SU-DHL-6 (cell line): ENCODE results near the gene TRAPPC8.
"Not testable (repeated sequence)": the region's sequence is repeated elsewhere in the genome, so short reads cannot be mapped to it uniquely, and the experiment has no call there.

Experiments
- H2AFZ ChIP-seq: fragments of 200-600 bp; sonication (generic); 2 replicates; pipeline ENCODE4 v1.6.1; 2014; ENCODE audit warnings: low read depth, mild to moderate bottlenecking, moderate library complexity, mixed read lengths, antibody characterized with exemption, low read length; ENCODE audit not compliant: severe bottlenecking
- H3F3A ChIP-seq: fragments of 200-600 bp; shearing (Covaris generic); 2 replicates; pipeline ENCODE4 v1.6.0; 2016; ENCODE audit warnings: antibody characterized with exemption, mild to moderate bottlenecking; ENCODE audit not compliant: insufficient read depth
- H3K27ac ChIP-seq: fragments of 200-600 bp; sonication (generic); 2 replicates; pipeline ENCODE4 v1.5.1; 2016; ENCODE audit warnings: low read depth, mild to moderate bottlenecking, low read length, moderate library complexity, mixed read lengths
- H3K27me3 ChIP-seq: fragments of 200-600 bp; sonication (generic), shearing (Covaris generic); 2 replicates; pipeline ENCODE4 v1.6.0; 2014; ENCODE audit warnings: mild to moderate bottlenecking, low read length
- H3K36me3 ChIP-seq: fragments of 200-600 bp; sonication (generic); 2 replicates; pipeline ENCODE4 v1.6.1; 2014; ENCODE audit warnings: mild to moderate bottlenecking, low read length, mixed read lengths
- H3K4me2 ChIP-seq: fragments of 300-600, 200-600 bp; shearing (Covaris generic), sonication (generic); 2 replicates; pipeline ENCODE4 v1.6.0; 2014; ENCODE audit warnings: low read length, low read depth, mild to moderate bottlenecking; ENCODE audit not compliant: poor library complexity, severe bottlenecking
- H3K4me3 ChIP-seq: fragments of 200-600 bp; sonication (generic); 2 replicates; pipeline ENCODE4 v1.5.1; 2014; ENCODE audit warnings: antibody characterized with exemption, low read length, mild to moderate bottlenecking, mixed read lengths; ENCODE audit not compliant: insufficient read depth, poor library complexity, severe bottlenecking
- H3K79me2 ChIP-seq: fragments of 200-600 bp; sonication (generic); 2 replicates; pipeline ENCODE4 v1.6.1; 2014; ENCODE audit warnings: mild to moderate bottlenecking, low read length, moderate library complexity; ENCODE audit not compliant: insufficient read depth
- H3K9ac ChIP-seq: fragments of 200-600 bp; sonication (generic); 2 replicates; pipeline ENCODE4 v1.7.0; 2014; ENCODE audit warnings: mild to moderate bottlenecking, low read length
- H3K9me2 ChIP-seq: fragments of 200-600 bp; sonication (generic); replicated peaks from 2 replicates; pipeline ENCODE4 v1.6.1; 2014; ENCODE audit warnings: low read length; ENCODE audit not compliant: insufficient read depth
- H3K9me3 ChIP-seq: fragments of 200-600 bp; sonication (generic); 2 replicates; pipeline ENCODE4 v1.6.1; 2014; ENCODE audit warnings: low read length, mixed read lengths; ENCODE audit not compliant: insufficient read depth
- H4K20me1 ChIP-seq: fragments of 200-600 bp; sonication (generic); 2 replicates; pipeline ENCODE4 v1.6.1; 2014; ENCODE audit warnings: low read depth, mild to moderate bottlenecking, antibody characterized with exemption, low read length, moderate library complexity, mixed read lengths
- EZH2phosphoT487 ChIP-seq: fragments of 200-600 bp; sonication (generic), shearing (Covaris generic); conservative IDR thresholded peaks from 2 replicates; pipeline ENCODE4 v1.6.1; 2018; ENCODE audit warnings: mild to moderate bottlenecking, antibody characterized with exemption, low read length, moderate library complexity, mixed read lengths
- TF ChIP-seq, protein P1 (sequence below): fragments of 200-600 bp; sonication (generic); IDR thresholded peaks from one replicate; pipeline ENCODE4 v1.5.1; 2017; ENCODE audit warnings: antibody characterized with exemption, mild to moderate bottlenecking, low read length, moderate library complexity; ENCODE audit not compliant: insufficient read depth, poor library complexity, severe bottlenecking

Gene TRAPPC8

DNA sequence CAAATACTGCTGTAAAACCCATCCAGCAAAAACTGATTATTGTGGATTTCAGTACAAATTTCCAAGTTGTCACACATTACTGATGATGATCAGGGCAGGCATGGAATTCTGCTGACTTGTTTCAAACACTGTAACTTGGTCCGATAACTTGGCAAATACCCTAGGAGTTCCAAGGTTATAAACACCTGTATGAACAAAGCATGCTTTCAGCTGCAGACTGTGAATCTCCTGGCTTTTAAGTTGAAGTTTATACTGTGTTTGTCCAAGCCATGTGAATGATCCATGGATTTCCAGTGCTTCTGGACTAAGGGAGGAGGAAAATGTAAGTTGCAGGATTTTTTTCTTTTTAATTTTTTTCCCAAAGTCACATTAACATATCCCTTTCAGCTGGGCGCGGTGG, 112.2 kb downstream of the TRAPPC8 start:
- no peaks in the 10 kb centered on the region for H3K27me3 ChIP-seq
- no peak overlapping the region for H3K27ac ChIP-seq
- H3K9ac ChIP-seq = no peak overlapping the region
- H3K4me2 ChIP-seq = no peak overlapping the region
- no peaks in the 10 kb centered on the region for H4K20me1 ChIP-seq
- TF ChIP-seq, protein P1, sequence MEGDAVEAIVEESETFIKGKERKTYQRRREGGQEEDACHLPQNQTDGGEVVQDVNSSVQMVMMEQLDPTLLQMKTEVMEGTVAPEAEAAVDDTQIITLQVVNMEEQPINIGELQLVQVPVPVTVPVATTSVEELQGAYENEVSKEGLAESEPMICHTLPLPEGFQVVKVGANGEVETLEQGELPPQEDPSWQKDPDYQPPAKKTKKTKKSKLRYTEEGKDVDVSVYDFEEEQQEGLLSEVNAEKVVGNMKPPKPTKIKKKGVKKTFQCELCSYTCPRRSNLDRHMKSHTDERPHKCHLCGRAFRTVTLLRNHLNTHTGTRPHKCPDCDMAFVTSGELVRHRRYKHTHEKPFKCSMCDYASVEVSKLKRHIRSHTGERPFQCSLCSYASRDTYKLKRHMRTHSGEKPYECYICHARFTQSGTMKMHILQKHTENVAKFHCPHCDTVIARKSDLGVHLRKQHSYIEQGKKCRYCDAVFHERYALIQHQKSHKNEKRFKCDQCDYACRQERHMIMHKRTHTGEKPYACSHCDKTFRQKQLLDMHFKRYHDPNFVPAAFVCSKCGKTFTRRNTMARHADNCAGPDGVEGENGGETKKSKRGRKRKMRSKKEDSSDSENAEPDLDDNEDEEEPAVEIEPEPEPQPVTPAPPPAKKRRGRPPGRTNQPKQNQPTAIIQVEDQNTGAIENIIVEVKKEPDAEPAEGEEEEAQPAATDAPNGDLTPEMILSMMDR = no peak
- TF ChIP-seq EZH2phosphoT487 = no peak
- no peaks in the 10 kb centered on the region for H3F3A ChIP-seq
- no peaks in the 10 kb centered on the region for H3K79me2 ChIP-seq
- peaks cover 24% of the 10 kb centered on the region for H3K36me3 ChIP-seq
- no peaks in the 10 kb centered on the region for H3K9me3 ChIP-seq
- H2AFZ ChIP-seq = no peak overlapping the region
- no peaks in the 10 kb centered on the region for H3K9me2 ChIP-seq
- H3K4me3 ChIP-seq = no peak overlapping the region

- Histone ChIP-seq H3K9me2 (no peaks in the 10 kb centered on the region), H3K4me2 (no peak overlapping the region), H3K27me3 (no peaks in the 10 kb centered on the region), H3K36me3 (peaks cover 24% of the 10 kb centered on the region), H3K27ac (no peak overlapping the region), H3K79me2 (no peaks in the 10 kb centered on the region), H3K4me3 (no peak overlapping the region), H3K9me3 (no peaks in the 10 kb centered on the region), H3K9ac (no peak overlapping the region), H3F3A (no peaks in the 10 kb centered on the region), H2AFZ (no peak overlapping the region), H4K20me1 (no peaks in the 10 kb centered on the region)
- TF ChIP-seq, protein P1 = no peak
- no peak for TF ChIP-seq EZH2phosphoT487
Observed at GRCh38 chr18:31828613-31829012, 114.3 kb downstream of the TRAPPC8 start.

- not testable (repeated sequence) for H3K79me2 ChIP-seq, H3K9me2 ChIP-seq, H3K27ac ChIP-seq, H3K4me3 ChIP-seq, H2AFZ ChIP-seq, H3K9ac ChIP-seq, H3F3A ChIP-seq, H3K27me3 ChIP-seq, H3K4me2 ChIP-seq, H3K9me3 ChIP-seq, H4K20me1 ChIP-seq
- peaks cover 22% of the 10 kb centered on the region for H3K36me3 ChIP-seq
Observed at GRCh38 chr18:31826673-31827325, 116.1 kb downstream of the TRAPPC8 start.

GRCh38 chr18:31825772-31826171, 117.2 kb downstream of the TRAPPC8 start:
- Histone ChIP-seq H3K9me3 (no peaks in the 10 kb centered on the region), H3F3A (no peaks in the 10 kb centered on the region)

More at GRCh38 chr18:31825772-31826171, 117.2 kb downstream of the TRAPPC8 start:
- Histone ChIP-seq H3K9me2 (no peaks in the 10 kb centered on the region), H2AFZ (no peak overlapping the region), H3K36me3 (peaks cover 15% of the 10 kb centered on the region), H3K27ac (no peak overlapping the region), H3K4me3 (no peak overlapping the region), H3K79me2 (no peaks in the 10 kb centered on the region), H4K20me1 (no peaks in the 10 kb centered on the region), H3K4me2 (no peak overlapping the region), H3K27me3 (no peaks in the 10 kb centered on the region), H3K9ac (no peak overlapping the region)
- TF ChIP-seq EZH2phosphoT487 = no peak
- TF ChIP-seq, protein P1 = no peak
